ENCODE data around the gene BCKDHB. TPM values are rescaled to one million over a fixed set of nuclear protein-coding genes. Genes with fewer than 3 reads are reported as not detected.

The BCKDHB gene
- polyA plus RNA-seq, 2 of the 4 experiments (the other 2 are of a cell fraction) = 7.7 to 15.0 TPM

GRCh38 chr6:80185492-80185891 lies 79.0 kb downstream of the BCKDHB start:
- ATAC-seq (no peak), FAIRE-seq (no peak), DNase-seq (ENCODE audit: low read depth in 1 of 2, low spot score in 1 of 2) (no peak)
- 91% methylated on average over 2 of the region's 2 CpGs for WGBS (ENCODE audit: missing lambda C conversion rate)
- ChIA-PET POLR2A (no interaction called here), CTCF (no interaction called here)
- no peaks in the 10 kb centered on the region for H3K9me3 ChIP-seq
- TF ChIP-seq CTCF (IDR thresholded peaks at IDR 0.05) (no peak), MYC (IDR thresholded peaks at IDR 0.05; ENCODE audit: borderline replicate concordance, low read length) (no peak), FOSL2 (IDR thresholded peaks at IDR 0.05) (no peak), FOSL2 (CRISPR knock-in tag; IDR thresholded peaks at IDR 0.05) (no peak), KDM1A (IDR thresholded peaks at IDR 0.05; ENCODE audit: low read depth) (no peak), NPAS2 (CRISPR knock-in tag; IDR thresholded peaks at IDR 0.05; ENCODE audit: borderline replicate concordance) (no peak), HOXB5 (CRISPR knock-in tag; IDR thresholded peaks at IDR 0.05) (no peak), NR3C1 (IDR thresholded peaks at IDR 0.05) (no peak), PBX3 (IDR thresholded peaks at IDR 0.05) (no peak), CHD2 (IDR thresholded peaks at IDR 0.05; ENCODE audit: low read length, partially characterized antibody) (no peak), HDAC2 (IDR thresholded peaks at IDR 0.05) (no peak), ZSCAN20 (CRISPR knock-in tag; IDR thresholded peaks at IDR 0.05) (no peak), REST (IDR thresholded peaks at IDR 0.05) (no peak), ZFP36 (IDR thresholded peaks at IDR 0.05; ENCODE audit: borderline replicate concordance, partially characterized antibody) (no peak), ESRRA (IDR thresholded peaks at IDR 0.05; ENCODE audit: borderline replicate concordance, low read length) (no peak), HES2 (IDR thresholded peaks at IDR 0.05) (no peak), EHF (CRISPR knock-in tag; IDR thresholded peaks at IDR 0.05) (no peak), ZNF302 (CRISPR knock-in tag; IDR thresholded peaks at IDR 0.05) (no peak), HEYL (CRISPR knock-in tag; IDR thresholded peaks at IDR 0.05) (no peak), POLR2AphosphoS2 (conservative IDR thresholded peaks at IDR 0.05; ENCODE audit: low read length) (no peak), NFE2L2 (conservative IDR thresholded peaks at IDR 0.05; ENCODE audit: low read length) (no peak)
- no peak overlapping the region for H3K27ac ChIP-seq
- H3K4me3 ChIP-seq = no peak overlapping the region
- H3K4me1 ChIP-seq = peaks cover 16% of the 10 kb centered on the region
- no peak overlapping the region for H3K4me2 ChIP-seq

GRCh38 chr6:80186082-80186481 lies 79.6 kb downstream of the BCKDHB start:
- FAIRE-seq (no peak), DNase-seq (ENCODE audit: low read depth in 1 of 2, low spot score in 1 of 2) (no peak), ATAC-seq (no peak)
- Histone ChIP-seq H3K4me1 (peaks cover 16% of the 10 kb centered on the region), H3K9me3 (no peaks in the 10 kb centered on the region), H3K4me3 (no peak overlapping the region), H3K27ac (no peak overlapping the region), H3K4me2 (no peak overlapping the region)
- ChIA-PET POLR2A (no interaction called here), CTCF (no interaction called here)
- 86% methylated on average over 7 of the region's 7 CpGs for WGBS (ENCODE audit: missing lambda C conversion rate)
- TF ChIP-seq EHMT2 (IDR thresholded peaks at IDR 0.05; ENCODE audit: low read depth) (no peak), MAFK (IDR thresholded peaks at IDR 0.05; ENCODE audit: partially characterized antibody) (no peak)

All from A549 (cell line).